ENCODE data around the gene SNX1. TPM values are rescaled to one million over a fixed set of nuclear protein-coding genes. Genes with fewer than 3 reads are reported as not detected.

Gene SNX1
- total RNA-seq, 4 donors from 2014 or later: 104 to 125 (median 120) TPM

DNA sequence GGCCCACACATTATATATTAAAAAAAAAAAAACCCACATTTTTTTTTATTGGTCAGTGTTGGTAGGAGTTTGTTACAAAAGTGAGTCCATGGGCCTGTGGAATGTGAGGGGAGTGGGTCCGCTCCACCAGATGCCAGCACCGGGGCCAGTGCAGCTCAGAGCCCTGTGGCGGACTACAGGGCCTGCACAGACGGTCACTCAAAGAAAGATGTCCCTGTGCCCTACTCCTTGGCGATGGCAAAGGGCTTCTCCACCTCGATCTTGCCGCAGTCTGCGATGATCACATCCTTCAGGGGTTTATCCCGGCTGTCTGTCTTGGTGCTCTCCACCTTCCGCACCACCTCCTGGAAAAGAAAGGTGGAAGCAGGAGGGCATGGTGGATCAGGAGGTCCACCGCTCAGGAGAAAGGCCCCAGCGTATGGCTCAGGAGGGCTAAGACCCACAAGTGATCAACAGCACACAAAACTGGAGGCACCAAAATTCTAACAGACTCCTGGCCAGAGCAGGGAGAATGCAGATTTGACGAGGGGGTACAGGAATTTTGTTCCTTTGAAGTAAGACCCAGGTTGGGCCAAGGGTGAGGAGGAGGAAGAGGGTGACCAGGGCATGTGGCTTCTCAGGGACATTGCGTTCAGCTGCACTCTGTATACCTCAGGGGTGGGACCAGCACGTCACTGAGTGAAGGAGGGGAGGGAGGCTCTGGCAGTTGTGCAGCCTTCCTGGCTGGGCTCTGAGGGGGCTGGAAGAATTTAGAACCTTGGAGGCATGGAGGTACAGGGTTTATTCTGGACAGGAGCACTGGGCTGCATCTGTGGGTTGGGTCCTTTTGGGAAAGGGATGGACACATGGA lies 60.2 kb downstream of the SNX1 start:
- TF ChIP-seq, protein P1, sequence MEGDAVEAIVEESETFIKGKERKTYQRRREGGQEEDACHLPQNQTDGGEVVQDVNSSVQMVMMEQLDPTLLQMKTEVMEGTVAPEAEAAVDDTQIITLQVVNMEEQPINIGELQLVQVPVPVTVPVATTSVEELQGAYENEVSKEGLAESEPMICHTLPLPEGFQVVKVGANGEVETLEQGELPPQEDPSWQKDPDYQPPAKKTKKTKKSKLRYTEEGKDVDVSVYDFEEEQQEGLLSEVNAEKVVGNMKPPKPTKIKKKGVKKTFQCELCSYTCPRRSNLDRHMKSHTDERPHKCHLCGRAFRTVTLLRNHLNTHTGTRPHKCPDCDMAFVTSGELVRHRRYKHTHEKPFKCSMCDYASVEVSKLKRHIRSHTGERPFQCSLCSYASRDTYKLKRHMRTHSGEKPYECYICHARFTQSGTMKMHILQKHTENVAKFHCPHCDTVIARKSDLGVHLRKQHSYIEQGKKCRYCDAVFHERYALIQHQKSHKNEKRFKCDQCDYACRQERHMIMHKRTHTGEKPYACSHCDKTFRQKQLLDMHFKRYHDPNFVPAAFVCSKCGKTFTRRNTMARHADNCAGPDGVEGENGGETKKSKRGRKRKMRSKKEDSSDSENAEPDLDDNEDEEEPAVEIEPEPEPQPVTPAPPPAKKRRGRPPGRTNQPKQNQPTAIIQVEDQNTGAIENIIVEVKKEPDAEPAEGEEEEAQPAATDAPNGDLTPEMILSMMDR (IDR thresholded peaks at IDR 0.05): no peak
- DNase-seq (ENCODE audit: low spot score) (no peak), ATAC-seq (ENCODE audit: low FRiP score) (no peak)

GRCh38 chr15:64156652-64157331 lies 61.0 kb downstream of the SNX1 start:
- ATAC-seq (ENCODE audit: low FRiP score): no peak
- TF ChIP-seq, protein P1 (IDR thresholded peaks at IDR 0.05): no peak
- no peak for DNase-seq (ENCODE audit: low spot score)

- ATAC-seq (ENCODE audit: low FRiP score) (no peak), DNase-seq (ENCODE audit: low spot score) (no peak)
- TF ChIP-seq, protein P1 (IDR thresholded peaks at IDR 0.05): no peak
These were observed 61.9 kb downstream of the SNX1 start for GRCh38 chr15:64157599-64158125.

DNA sequence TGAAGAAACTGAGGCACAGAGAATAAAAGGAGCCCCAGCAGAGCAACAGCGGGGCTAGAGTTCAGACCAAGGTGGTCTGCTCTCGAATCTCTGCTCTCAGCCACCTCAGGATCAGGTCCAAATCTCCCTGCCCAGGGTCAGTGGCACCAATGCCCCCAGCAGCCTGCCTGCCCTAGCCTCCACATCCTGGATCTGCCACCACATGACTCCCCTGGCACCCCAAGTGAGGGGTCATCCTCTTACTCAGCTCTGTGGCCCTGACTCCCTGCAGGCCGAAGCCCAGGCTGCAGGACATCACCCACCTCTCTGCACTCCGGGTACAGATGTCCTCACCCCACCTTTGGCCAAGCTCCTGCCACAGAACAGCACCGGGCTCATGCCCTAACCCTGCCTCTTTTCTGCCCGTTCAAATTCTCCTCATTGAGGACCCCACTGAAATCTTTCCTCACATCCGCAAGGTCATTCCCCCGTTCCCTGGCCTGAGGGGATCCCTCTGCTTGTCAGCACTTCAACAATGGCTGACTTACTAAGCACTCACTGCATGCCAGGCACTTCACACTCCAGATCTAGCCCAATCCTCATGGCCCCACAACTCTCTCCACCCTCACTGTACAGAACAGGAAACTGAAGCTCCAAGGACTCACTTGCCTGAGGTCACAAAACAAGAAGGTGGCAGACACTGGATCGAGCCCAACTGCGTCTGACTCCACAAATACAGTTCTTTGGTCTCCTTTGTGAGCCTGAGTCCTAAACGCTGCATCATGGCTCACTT lies 62.8 kb downstream of the SNX1 start:
- DNase-seq (ENCODE audit: low spot score) (no peak), ATAC-seq (ENCODE audit: low FRiP score) (no peak)

GRCh38 chr15:64161688-64162477 lies 66.1 kb downstream of the SNX1 start:
- ATAC-seq (ENCODE audit: low FRiP score) (no peak), DNase-seq (ENCODE audit: low spot score) (no peak)
- TF ChIP-seq, protein P1 (IDR thresholded peaks at IDR 0.05): no peak

More for the DNA sequence above, 62.8 kb downstream of the SNX1 start:
- TF ChIP-seq, protein P1 (IDR thresholded peaks at IDR 0.05): no peak

DNA sequence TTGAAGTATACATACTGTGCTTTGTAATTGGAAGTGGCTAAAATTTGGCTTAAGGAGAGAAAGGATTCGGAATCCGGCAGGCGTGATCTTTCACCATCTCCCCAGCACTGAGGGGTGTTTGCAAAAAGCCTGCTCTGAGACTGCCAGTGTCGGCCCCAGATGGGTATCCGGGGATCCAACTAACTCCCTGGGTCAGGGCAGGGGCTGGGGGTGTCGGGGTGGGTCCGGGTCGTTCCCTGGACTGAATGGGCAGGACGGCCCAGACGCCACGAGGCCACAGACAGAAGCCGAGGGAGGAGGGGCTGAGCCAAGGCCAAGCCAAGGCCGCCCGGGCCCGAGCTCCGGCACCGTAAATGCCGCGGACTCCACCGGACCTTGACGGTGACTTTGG lies 66.7 kb downstream of the SNX1 start:
- no peak for DNase-seq (ENCODE audit: low spot score)
- peak; percentile 33 for ATAC-seq (ENCODE audit: low FRiP score)

More for the DNA sequence above, 66.7 kb downstream of the SNX1 start:
- TF ChIP-seq, protein P1 (IDR thresholded peaks at IDR 0.05): no peak

All from omental fat pad (tissue), 4 donors.